ENCODE results near the gene OR6A2.
A peak's percentile ranks its signal among the peaks of the same experiment; 100 is the strongest.
"Not testable (repeated sequence)": the region's sequence is repeated elsewhere in the genome, so short reads cannot be mapped to it uniquely, and the experiment has no call there.

OR6A2 gene

GRCh38 chr11:6799402-6799801 lies at the start of gene OR6A2:
Gene OR6A2, minus strand, starts transcription at chr11:6799689. Its CDS starts 3,981 bp downstream, at chr11:6795708.
- DNase-seq (ENCODE audit: low spot score): no peak

DNA sequence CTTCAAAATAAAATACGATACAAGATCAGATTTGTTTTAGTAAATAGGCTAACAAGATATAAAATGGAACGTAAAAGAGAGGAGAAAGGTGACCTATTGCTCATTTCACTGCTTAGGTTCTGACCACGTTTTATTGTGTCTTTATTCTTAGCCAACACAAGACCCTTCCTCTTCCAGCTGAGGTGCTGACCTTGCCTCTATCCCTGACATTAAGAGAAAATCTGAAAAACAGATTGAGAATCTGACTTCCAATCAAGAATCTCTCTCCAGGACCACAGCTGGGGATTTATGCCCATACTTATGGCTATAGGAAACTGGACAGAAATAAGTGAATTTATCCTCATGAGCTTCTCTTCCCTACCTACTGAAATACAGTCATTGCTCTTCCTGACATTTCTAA lies 45.9 kb upstream of the OR6A2 start, which contains the start of gene OR10A5:
TSS of gene OR10A5 (plus strand) at position 301 of the 400 bp plus-strand sequence. CDS start at position 301, 0 bp downstream.
- DNase-seq (ENCODE audit: low spot score): no peak

GRCh38 chr11:6844356-6844755 lies 44.9 kb upstream of the OR6A2 start:
- no peak for DNase-seq (ENCODE audit: low spot score)

DNA sequence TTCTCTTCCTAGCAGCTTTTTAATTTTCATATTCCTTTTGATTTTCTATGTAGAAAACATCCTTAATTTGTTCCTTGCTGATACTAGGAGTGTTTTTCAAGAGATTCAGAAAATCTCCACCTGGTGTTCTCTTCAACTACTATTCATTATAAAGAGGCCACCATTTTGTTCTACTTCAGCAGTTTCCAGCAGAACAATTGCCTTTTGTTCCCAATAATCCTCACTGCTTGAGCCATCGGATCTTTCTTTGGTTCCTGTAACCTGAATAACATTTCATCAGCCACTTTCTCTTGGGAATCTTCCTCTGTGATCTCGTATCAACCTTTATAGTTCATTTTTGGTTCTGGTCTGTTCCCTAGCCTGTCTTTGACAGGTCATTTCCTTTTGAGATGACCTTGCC lies 44.2 kb upstream of the OR6A2 start:
- no peak for DNase-seq (ENCODE audit: low spot score)

- no peak for DNase-seq (ENCODE audit: low spot score)
These were observed 42.2 kb upstream of the OR6A2 start for GRCh38 chr11:6841694-6842093.

- no peak for DNase-seq (ENCODE audit: low spot score)
These were observed 34.5 kb upstream of the OR6A2 start for GRCh38 chr11:6834021-6834420.

GRCh38 chr11:6833356-6833755 lies 33.9 kb upstream of the OR6A2 start:
- DNase-seq (ENCODE audit: low spot score): no peak

- no peak for DNase-seq (ENCODE audit: low spot score)
These were observed 28.6 kb upstream of the OR6A2 start for GRCh38 chr11:6828103-6828502.

DNA sequence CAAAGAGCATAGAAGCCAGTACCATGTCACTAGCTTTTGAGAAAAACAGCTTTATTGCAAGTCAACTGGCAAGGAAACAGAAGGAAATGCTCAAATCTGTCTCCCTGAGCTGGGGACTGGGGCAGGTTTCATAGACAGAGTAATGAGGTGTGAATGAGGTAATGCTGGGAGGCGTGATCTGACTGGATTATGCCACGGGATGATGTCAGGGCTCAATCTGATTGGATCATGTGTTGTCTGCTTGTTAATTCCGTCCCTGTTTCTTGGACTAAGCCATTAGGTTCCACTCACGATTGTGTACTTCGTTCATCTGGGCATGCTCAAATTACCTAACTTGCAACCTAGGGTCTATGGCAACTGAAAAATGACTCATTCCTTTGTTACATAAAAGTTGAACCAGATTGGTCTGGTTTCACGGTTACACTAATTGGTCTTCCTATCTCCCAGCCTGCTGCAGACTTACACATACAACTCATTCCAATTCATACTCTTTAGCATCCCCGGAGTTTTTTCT lies 25.8 kb upstream of the OR6A2 start:
- DNase-seq (ENCODE audit: low spot score): no peak

- DNase-seq (ENCODE audit: low spot score): no peak
These were observed 24.8 kb upstream of the OR6A2 start for GRCh38 chr11:6824136-6824823.

GRCh38 chr11:6818967-6819366 lies 19.5 kb upstream of the OR6A2 start:
- no peak for DNase-seq (ENCODE audit: low spot score)

- DNase-seq (ENCODE audit: low spot score): no peak
These were observed 18.2 kb upstream of the OR6A2 start for GRCh38 chr11:6817694-6818093.

GRCh38 chr11:6813656-6814055 lies 14.2 kb upstream of the OR6A2 start:
- no peak for DNase-seq (ENCODE audit: low spot score)

DNA sequence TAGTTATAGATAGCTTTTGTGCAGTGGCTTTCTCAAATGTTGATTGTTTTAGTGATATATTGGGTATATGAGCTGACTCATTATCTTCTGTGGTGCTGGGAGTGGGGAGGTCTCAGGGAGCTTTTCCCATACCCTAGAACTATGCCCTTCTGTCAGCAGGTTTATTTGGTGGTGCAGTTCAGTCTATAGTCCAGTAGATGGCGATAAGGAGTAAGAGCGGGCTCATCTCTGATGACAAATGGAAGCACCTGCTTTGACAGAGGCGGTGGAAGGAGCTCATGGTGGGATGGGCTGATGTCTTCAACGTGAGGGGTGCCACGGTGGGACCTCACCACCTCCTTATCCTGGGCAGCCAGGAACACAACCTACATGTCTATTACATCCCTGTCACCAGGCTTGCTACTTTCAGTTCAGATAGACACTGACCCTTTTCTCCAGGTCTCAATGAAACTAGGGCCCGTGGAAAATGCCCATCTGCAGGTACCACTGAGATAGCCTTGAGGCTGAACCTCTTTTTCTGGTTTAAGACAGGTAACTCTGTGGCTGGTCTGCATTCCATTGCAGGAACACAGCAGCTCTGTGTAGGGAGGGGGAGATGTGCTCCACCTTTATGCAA lies 13.0 kb upstream of the OR6A2 start:
- peak; percentile 56 for DNase-seq (ENCODE audit: low spot score)

DNA sequence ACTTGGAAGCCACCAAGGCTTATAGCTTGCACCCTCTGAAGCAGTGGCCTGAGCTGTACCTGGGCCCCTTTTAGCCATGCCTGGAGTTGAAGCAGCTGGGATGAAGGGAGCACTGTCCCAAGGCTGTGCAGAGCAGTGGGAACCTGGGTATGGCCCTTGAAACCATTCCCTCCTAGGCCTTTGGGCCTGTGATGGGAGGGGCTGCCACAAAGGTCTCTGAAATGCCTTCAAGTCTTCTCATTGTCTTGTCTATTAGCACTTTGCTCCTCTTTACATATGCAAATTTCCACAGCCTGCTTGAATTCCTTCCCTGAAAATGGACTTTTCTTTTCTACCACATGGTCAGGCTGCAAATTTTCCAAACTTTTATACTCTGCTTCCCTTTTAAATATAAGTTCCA lies 1.6 kb upstream of the OR6A2 start:
- DNase-seq (ENCODE audit: low spot score): not testable (repeated sequence)

GRCh38 chr11:6794639-6795038 lies 4.8 kb downstream of the OR6A2 start:
- no peak for DNase-seq (ENCODE audit: low spot score)

GRCh38 chr11:6790546-6790945 lies 8.9 kb downstream of the OR6A2 start:
- no peak for DNase-seq (ENCODE audit: low spot score)

- DNase-seq (ENCODE audit: low spot score): no peak
These were observed 16.8 kb downstream of the OR6A2 start, which contains the start of gene OR2AG1 for GRCh38 chr11:6782720-6783119. Gene OR2AG1, plus strand, starts transcription at chr11:6783020. Its CDS starts 2,018 bp downstream, at chr11:6785038.

GRCh38 chr11:6780829-6781228 lies 18.7 kb downstream of the OR6A2 start:
- DNase-seq (ENCODE audit: low spot score): no peak

GRCh38 chr11:6778518-6778917 lies 21.0 kb downstream of the OR6A2 start:
- no peak for DNase-seq (ENCODE audit: low spot score)

DNA sequence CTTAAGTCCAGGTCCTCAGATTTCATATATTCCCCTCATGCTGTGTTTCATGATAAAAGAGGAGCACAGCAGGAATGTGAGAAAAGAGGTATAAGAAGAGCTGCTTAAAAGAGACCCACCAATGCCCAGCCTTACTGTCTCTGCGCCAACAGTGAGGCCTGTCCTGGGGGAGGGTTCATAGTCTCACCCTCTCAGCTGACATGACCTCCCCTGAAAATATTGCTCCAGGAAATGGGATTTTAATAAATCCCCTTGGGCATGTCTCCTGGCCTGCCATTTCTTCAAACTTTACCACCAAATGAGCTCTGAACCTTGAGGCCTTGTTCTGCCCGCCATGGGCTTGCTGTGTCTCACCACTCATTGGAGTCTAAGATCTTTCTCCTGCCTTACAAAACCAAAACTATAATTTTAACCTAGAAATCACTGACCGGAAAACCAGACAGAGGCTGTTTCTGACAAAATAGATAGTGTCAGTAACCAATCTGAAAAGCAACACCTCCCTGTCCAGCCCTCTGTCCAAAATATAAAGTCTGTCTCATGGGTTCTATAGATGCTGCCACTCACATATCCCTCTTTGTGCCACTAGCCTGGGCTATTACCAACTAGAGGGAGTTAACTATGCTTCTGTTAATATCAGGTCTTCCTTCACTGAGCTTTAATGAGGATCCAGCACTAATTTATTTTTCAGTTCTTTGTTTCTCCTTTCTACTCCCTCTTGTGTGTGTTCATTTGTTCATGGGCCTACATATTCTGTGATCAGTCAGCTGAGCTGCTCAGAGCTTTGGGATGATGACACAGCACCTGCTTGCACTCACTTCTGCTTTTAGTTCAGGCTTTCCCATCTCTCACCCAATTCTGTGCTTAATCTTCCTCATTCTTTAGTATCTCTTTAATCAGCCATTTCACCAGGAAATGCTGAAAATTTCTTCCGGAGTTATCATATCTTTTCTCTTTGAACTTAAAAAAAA lies 27.3 kb downstream of the OR6A2 start, which contains the start of gene OR2AG2:
TSS of gene OR2AG2 (minus strand) at position 51 of the 968 bp plus-strand sequence. CDS start 3,019 bp downstream, outside the sequence.
- DNase-seq (ENCODE audit: low spot score): no peak

DNA sequence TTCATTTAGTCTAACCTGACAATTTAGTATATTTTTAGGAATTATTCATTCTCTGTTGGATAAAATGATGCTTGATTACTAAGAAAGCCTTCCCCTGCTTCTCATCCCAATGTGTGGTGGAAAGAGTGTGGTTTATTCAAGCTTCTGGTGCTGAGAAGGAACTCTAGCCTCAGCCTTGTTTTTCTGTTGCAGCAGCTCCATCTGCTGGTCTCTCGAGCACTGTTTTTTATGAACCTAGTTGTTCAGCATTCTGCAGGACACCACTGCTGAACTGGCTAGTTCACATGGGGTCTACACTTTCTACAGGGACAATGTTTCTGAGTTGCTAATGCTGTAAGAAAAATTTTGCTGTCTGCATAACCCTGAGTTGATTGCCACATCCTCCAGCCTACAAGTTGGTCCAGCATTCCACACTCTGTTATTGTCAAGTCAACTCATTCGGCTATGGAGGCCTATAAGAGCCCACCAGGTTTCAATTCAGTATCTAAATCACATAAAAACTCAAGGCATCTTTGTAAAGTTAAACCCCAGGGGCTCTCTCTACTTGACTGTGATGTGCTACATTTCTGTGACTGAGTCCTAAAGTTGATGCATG lies 42.0 kb downstream of the OR6A2 start:
- DNase-seq (ENCODE audit: low spot score): peak; percentile 13
